Measurements from ENCODE around the gene GRB2. TPM values are rescaled to one million over a fixed set of nuclear protein-coding genes. Genes with fewer than 3 reads are reported as not detected.

The GRB2 gene
- total RNA-seq, 1 experiment from 2014 or later, result 92.6 TPM

GRCh38 chr17:75350706-75351105, 54.8 kb downstream of the GRB2 start (continued):
- no peak for TF ChIP-seq ATF2 (CRISPR knock-in tag; IDR thresholded peaks at IDR 0.05; ENCODE audit: borderline replicate concordance, low read depth)
- TF ChIP-seq ZNF232 (CRISPR knock-in tag; IDR thresholded peaks at IDR 0.05), result no peak

DNA sequence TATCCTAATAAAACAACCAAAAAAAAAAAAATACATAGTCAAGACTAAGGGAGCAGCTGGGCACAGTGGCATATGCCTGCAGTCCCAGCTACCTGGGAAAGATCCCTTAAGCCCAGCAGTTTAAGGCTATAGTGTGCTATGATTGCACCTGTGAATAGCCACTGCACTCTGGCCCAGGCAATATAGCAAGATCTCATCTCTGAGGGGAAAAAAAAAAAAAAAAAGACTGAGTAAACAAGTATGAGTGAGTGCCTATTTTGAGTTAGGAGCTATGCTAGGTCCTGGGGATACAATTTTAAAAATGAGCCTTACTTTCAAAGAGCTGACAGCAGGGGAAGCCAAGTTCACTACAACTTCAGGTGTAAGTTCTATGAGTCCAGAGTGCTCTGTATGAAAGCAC, 55.4 kb downstream of the GRB2 start:
- ChIA-PET CTCF (interaction anchor here (0.6 to 1.2 kb wide), 4 partner anchors 14 to 175 kb away, joined by 3 to 6 read pairs (median 3); partner anchors contain the start of genes LLGL2 and MIF4GD), POLR2A (interaction anchor here (0.6 to 0.9 kb wide), 2 partner anchors 44 to 61 kb away, joined by 4 read pairs; partner anchors contain the start of gene SLC25A19)
- no peak for ATAC-seq
- TF ChIP-seq FOXP1 (CRISPR knock-in tag; IDR thresholded peaks at IDR 0.05; ENCODE audit: borderline replicate concordance), result no peak
- no peak for TF ChIP-seq TEAD4 (CRISPR knock-in tag; IDR thresholded peaks at IDR 0.05)
- TF ChIP-seq TEAD1 (CRISPR knock-in tag; IDR thresholded peaks at IDR 0.05), result no peak
- TF ChIP-seq, protein P1, sequence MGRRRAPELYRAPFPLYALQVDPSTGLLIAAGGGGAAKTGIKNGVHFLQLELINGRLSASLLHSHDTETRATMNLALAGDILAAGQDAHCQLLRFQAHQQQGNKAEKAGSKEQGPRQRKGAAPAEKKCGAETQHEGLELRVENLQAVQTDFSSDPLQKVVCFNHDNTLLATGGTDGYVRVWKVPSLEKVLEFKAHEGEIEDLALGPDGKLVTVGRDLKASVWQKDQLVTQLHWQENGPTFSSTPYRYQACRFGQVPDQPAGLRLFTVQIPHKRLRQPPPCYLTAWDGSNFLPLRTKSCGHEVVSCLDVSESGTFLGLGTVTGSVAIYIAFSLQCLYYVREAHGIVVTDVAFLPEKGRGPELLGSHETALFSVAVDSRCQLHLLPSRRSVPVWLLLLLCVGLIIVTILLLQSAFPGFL (CRISPR knock-in tag; IDR thresholded peaks at IDR 0.05; ENCODE audit: borderline replicate concordance), result no peak
- TF ChIP-seq, protein P2, sequence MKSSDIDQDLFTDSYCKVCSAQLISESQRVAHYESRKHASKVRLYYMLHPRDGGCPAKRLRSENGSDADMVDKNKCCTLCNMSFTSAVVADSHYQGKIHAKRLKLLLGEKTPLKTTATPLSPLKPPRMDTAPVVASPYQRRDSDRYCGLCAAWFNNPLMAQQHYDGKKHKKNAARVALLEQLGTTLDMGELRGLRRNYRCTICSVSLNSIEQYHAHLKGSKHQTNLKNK (CRISPR knock-in tag; IDR thresholded peaks at IDR 0.05), result no peak
- no peak for TF ChIP-seq MAX (CRISPR knock-in tag; IDR thresholded peaks at IDR 0.05)
- no peak for TF ChIP-seq ZNF219 (CRISPR knock-in tag; IDR thresholded peaks at IDR 0.05; ENCODE audit: borderline replicate concordance)
- no peak for TF ChIP-seq FOXK1 (CRISPR knock-in tag; IDR thresholded peaks at IDR 0.05)
- TF ChIP-seq KAT7 (CRISPR knock-in tag; IDR thresholded peaks at IDR 0.05; ENCODE audit: borderline replicate concordance), result no peak
- no peak for TF ChIP-seq NR3C1 (CRISPR knock-in tag; conservative IDR thresholded peaks at IDR 0.05; ENCODE audit: low read depth)
- no peak for TF ChIP-seq ESRRA (CRISPR knock-in tag; IDR thresholded peaks at IDR 0.05; ENCODE audit: borderline replicate concordance)
- TF ChIP-seq SOX15 (CRISPR knock-in tag; IDR thresholded peaks at IDR 0.05), result no peak
- Mint-ChIP-seq H3K4me1 (peaks cover 66% of the 10 kb centered on the region), H3K36me3 (peaks cover 4% of the 10 kb centered on the region), H3K27me3 (ENCODE audit: low read depth) (no peaks in the 10 kb centered on the region), H3K9me3 (peaks cover 4% of the 10 kb centered on the region), H3K4me3 (no peak overlapping the region), H3K27ac (peak overlapping the region; percentile 91)
- DNase-seq (ENCODE audit: low spot score), result no peak

DNA sequence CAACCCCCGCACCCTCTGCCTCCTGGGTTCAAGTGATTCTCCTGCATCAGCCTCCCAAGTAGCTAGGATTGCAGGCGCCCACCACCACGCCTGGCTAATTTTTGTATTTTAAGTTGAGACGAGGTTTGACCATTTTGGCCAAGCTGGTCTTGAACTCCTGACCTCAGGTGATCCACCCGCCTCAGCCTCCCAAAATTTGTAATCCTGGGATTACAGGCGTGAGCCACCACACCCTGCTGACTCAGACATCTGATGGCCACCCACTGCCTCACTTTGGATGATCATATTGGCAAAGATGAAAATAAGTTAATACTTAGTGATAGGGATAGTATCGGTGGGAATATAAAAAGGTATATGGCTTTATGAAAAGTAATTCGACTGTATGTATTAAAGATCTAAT, 55.9 kb downstream of the GRB2 start:
- Mint-ChIP-seq H3K4me3 (no peak overlapping the region), H3K4me1 (peaks cover 66% of the 10 kb centered on the region), H3K27me3 (ENCODE audit: low read depth) (no peaks in the 10 kb centered on the region), H3K36me3 (peaks cover 3% of the 10 kb centered on the region), H3K27ac (peak overlapping the region; percentile 91; the same call in 1 of the 2 replicates), H3K9me3 (peaks cover 3% of the 10 kb centered on the region)
- DNase-seq (ENCODE audit: low spot score), result no peak
- no peak for ATAC-seq
- ChIA-PET CTCF (interaction anchor here (0.6 to 1.2 kb wide), 3 partner anchors 14 to 79 kb away, joined by 3 to 6 read pairs (median 3); partner anchors contain the start of gene MIF4GD), POLR2A (interaction anchor here (0.9 to 2.2 kb wide), 2 partner anchors 44 to 60 kb away, joined by 4 to 8 read pairs; partner anchors contain the start of gene SLC25A19)
- TF ChIP-seq, protein P3, sequence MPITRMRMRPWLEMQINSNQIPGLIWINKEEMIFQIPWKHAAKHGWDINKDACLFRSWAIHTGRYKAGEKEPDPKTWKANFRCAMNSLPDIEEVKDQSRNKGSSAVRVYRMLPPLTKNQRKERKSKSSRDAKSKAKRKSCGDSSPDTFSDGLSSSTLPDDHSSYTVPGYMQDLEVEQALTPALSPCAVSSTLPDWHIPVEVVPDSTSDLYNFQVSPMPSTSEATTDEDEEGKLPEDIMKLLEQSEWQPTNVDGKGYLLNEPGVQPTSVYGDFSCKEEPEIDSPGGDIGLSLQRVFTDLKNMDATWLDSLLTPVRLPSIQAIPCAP (CRISPR knock-in tag; IDR thresholded peaks at IDR 0.05), result no peak
- no peak for TF ChIP-seq ARID4B (CRISPR knock-in tag; IDR thresholded peaks at IDR 0.05; ENCODE audit: borderline replicate concordance)
- TF ChIP-seq, protein P2 (CRISPR knock-in tag; IDR thresholded peaks at IDR 0.05), result no peak
- TF ChIP-seq CREM (CRISPR knock-in tag; IDR thresholded peaks at IDR 0.05), result no peak
